HepG2 (cell line): Measurements from ENCODE around the gene OR1Q1. TPM values are rescaled to one million over a fixed set of nuclear protein-coding genes. Genes with fewer than 3 reads are reported as not detected.

Source experiments
- ATAC-seq: fragments of 200-7000 bp; cut with Tn5 transposase; 3 replicates; pipeline ENCODE4 v1.9.1; 2020; ENCODE audit warnings: mild to moderate bottlenecking, moderate library complexity
- BruUV-seq: library from RNA; stranded (reverse); fragments of 400-500 nt; replicated peaks from 2 replicates; lab custom pipeline; 2021; lab: Mats Ljungman, UMichigan
- CTCF ChIA-PET: fragments of 300-600 bp; formaldehyde crosslinking; extraction: SDS; loops from one replicate; lab custom pipeline; 2021; ENCODE audit warnings: low total read pairs, inconsistent platforms, low intra/inter-chr PET ratio; lab: Yijun Ruan, JAX
- POLR2A ChIA-PET: fragments of 350-600 bp; sonication (Branson Sonifier 250); formaldehyde crosslinking; loops from one replicate; lab custom pipeline; 2020; ENCODE audit warnings: antibody characterized with exemption, inconsistent platforms; lab: Yijun Ruan, JAX
- DNase-seq: peaks from one replicate; pipeline ENCODE4 v3.0.0-alpha.2; 2015; ENCODE audit warnings: low spot score
- FAIRE-seq: peaks from 3 replicates; lab custom pipeline; 2011; peaks lifted over from hg19 to GRCh38; lab: Jason Lieb, UNC
- H2AFZ ChIP-seq: one replicate; pipeline ENCODE4 v1.6.1; 2011; ENCODE audit warnings: low read length, inconsistent platforms
- H3K27ac ChIP-seq: fragments of 300-600 bp; 3 replicates; pipeline ENCODE4 v1.8.0; 2011; ENCODE audit warnings: mixed run types, mild to moderate bottlenecking, mixed read lengths, low read length, inconsistent platforms; ENCODE audit not compliant: insufficient read depth; ENCODE audit errors: extremely low read length
- H3K27me3 ChIP-seq, 2 experiments: fragments of 200-600 bp in 1 of 2; 2 replicates in 1 of 2; 3 replicates in 1 of 2; pipeline versions ENCODE4 v1.6.0 to v1.8.0; 2011; ENCODE audit warnings: low read length in 2 of 2, mild to moderate bottlenecking in 2 of 2, moderate library complexity in 2 of 2, inconsistent platforms in 1 of 2; ENCODE audit not compliant: insufficient read depth in 2 of 2, control insufficient read depth in 1 of 2
- H3K36me3 ChIP-seq, 2 experiments: fragments of 200-600 bp in 1 of 2; replicated peaks in 1 of 2; 2 replicates in 1 of 2; 3 replicates in 1 of 2; pipeline versions ENCODE4 v1.5.1 to v1.8.0; 2011; ENCODE audit warnings: low read length in 2 of 2, inconsistent platforms in 1 of 2; ENCODE audit not compliant: insufficient read depth in 2 of 2, control insufficient read depth in 1 of 2
- H3K4me1 ChIP-seq: 2 replicates; pipeline ENCODE4 v1.5.1; 2012; ENCODE audit warnings: low read length, inconsistent platforms; ENCODE audit not compliant: insufficient read depth
- H3K4me2 ChIP-seq: 2 replicates; pipeline ENCODE4 v1.6.0; 2011; ENCODE audit warnings: low read depth, low read length, inconsistent platforms
- H3K4me3 ChIP-seq, 3 experiments: fragments of 200-600 bp in 1 of 3; sonication (generic), shearing (Covaris generic) in 1 of 3; replicated peaks in 1 of 3; 2 replicates each; pipeline ENCODE4 v1.5.1; 2011 to 2016; ENCODE audit warnings: low read length in 3 of 3, inconsistent platforms in 2 of 3, low read depth in 2 of 3, mild to moderate bottlenecking in 2 of 3, control low read depth in 1 of 3, mixed read lengths in 1 of 3; ENCODE audit not compliant: insufficient read depth in 1 of 3
- H3K79me2 ChIP-seq: one replicate; pipeline ENCODE4 v1.6.1; 2011; ENCODE audit warnings: low read length, inconsistent platforms; ENCODE audit not compliant: insufficient read depth
- H3K9ac ChIP-seq: 2 replicates; pipeline ENCODE4 v1.6.0; 2011; ENCODE audit warnings: mild to moderate bottlenecking, low read depth, low read length, inconsistent platforms; ENCODE audit not compliant: insufficient read depth
- H3K9me3 ChIP-seq: 2 replicates; pipeline ENCODE4 v1.5.1; 2012; ENCODE audit warnings: mild to moderate bottlenecking, low read length
- H4K20me1 ChIP-seq: 2 replicates; pipeline ENCODE4 v1.6.0; 2011; ENCODE audit warnings: inconsistent platforms, mild to moderate bottlenecking, low read length, moderate library complexity; ENCODE audit not compliant: insufficient read depth
- BHLHE40 ChIP-seq: IDR thresholded peaks from 2 replicates; pipeline ENCODE4 v1.6.1; 2011; ENCODE audit warnings: low read length, improper control_type of control experiment
- JUNB ChIP-seq: sonication (generic); formaldehyde crosslinking; IDR thresholded peaks from 2 replicates; pipeline ENCODE4 v1.8.0; 2022; ENCODE audit warnings: missing genetic modification reagents, mild to moderate bottlenecking, borderline replicate concordance
- KLF9 ChIP-seq: IDR thresholded peaks from 2 replicates; pipeline ENCODE4 v1.6.1; 2016; ENCODE audit warnings: low read depth
- PRDM15 ChIP-seq: sonication (generic); formaldehyde crosslinking; IDR thresholded peaks from 2 replicates; pipeline ENCODE4 v1.4.0; 2020; ENCODE audit warnings: missing genetic modification reagents
- TMF1 ChIP-seq: sonication (generic); formaldehyde crosslinking; IDR thresholded peaks from 2 replicates; pipeline ENCODE4 v1.8.1; 2022; ENCODE audit warnings: low read depth, missing genetic modification reagents
- ZNF687 ChIP-seq: sonication (generic); formaldehyde crosslinking; IDR thresholded peaks from 2 replicates; pipeline ENCODE4 v1.5.1; 2020; ENCODE audit warnings: mild to moderate bottlenecking, missing genetic modification reagents, moderate library complexity
- ZSCAN9 ChIP-seq: IDR thresholded peaks from 2 replicates; pipeline ENCODE4 v1.6.1; 2016; ENCODE audit warnings: borderline replicate concordance
- WGBS: methylation state at CpG from one replicate; pipeline ENCODE4 v1.1.6; 2017; ENCODE audit warnings: low lambda C conversion rate; 5-methylcytosine and 5-hydroxymethylcytosine counted together
- in situ Hi-C: cut with HindIII; loops from 2 replicates; pipeline ENCODE4 v1.10.0; 2017; ENCODE audit warnings: low pct_unique_long_range_greater_than_20kb; ENCODE audit not compliant: extremely low pct_ligation_motif_present
- intact Hi-C: fragments of 100-400 bp; cut with micrococcal nuclease; formaldehyde crosslinking; loops from one replicate; pipeline ENCODE4 v1.10.0; 2022; ENCODE audit not compliant: unreplicated experiment
- polyA plus RNA-seq, 8 experiments: library from polyadenylated mRNA; depleted of rRNA in 3 of 8; stranded (reverse) in 7 of 8; unstranded in 1 of 8; fragments of >200 nt; fragmentation: Illumina TruSeq in 4 of 8; extraction: Trizol in 4 of 8; gene quantifications; 2 replicates each; pipeline versions ENCODE4 v1.2.1 to v1.2.3, GENCODE V29; 2011 to 2016; ENCODE audit warnings: low read depth in 4 of 8, missing spikeins in 1 of 8, mixed read lengths in 1 of 8; ENCODE audit not compliant: insufficient read depth in 1 of 8
- total RNA-seq, 5 experiments: library from RNA; depleted of rRNA; stranded (reverse); fragments of >200 nt; fragmentation: Illumina TruSeq; extraction: Trizol; gene quantifications; 2 replicates each; pipeline ENCODE4 v1.2.3, GENCODE V29; 2016; ENCODE audit warnings: low read depth in 1 of 5

The OR1Q1 gene
- total and polyA plus RNA-seq, 2 of the 13 experiments (the other 11 are each of a cell fraction or from before 2014, with no cell fraction given), result 0.12 TPM; not detected in 1

DNA sequence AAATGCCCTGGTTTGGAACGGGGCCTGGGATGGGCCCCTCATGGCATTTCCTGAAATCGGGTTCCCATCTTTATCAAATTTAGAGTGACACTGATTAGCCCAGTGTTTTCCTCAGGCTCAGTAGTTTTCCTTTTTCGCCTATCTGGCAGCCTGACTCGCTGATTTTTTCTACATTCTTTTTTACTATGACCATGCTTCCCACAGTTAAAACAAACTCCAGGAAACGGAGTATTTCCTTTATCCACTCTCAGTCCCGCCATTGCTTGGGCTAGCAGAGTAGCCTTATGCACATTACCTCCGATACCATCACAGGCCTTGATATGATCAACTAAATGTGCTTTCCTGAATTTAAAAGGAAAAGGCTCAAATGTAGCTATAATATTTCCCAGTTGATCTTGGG lies 5.5 kb downstream of the OR1Q1 start:
- no peak overlapping the region for H3K4me2 ChIP-seq
- ATAC-seq (no peak), DNase-seq (no peak), FAIRE-seq (no peak)
- H2AFZ ChIP-seq, result no peak overlapping the region
- H3K27me3 ChIP-seq, result peaks cover 0 to 6% of the 10 kb centered on the region in 2 experiments; a peak in 1 of 5 replicates
- no peak overlapping the region for H3K27ac ChIP-seq
- H3K9me3 ChIP-seq, result no peaks in the 10 kb centered on the region
- no peaks in the 10 kb centered on the region for H4K20me1 ChIP-seq
- 23% methylated on average over 6 of the region's 7 CpGs for WGBS
- in situ Hi-C loops, result no loop called here
- no peak overlapping the region for H3K4me3 ChIP-seq
- no peaks in the 10 kb centered on the region for H3K36me3 ChIP-seq
- H3K4me1 ChIP-seq, result no peaks in the 10 kb centered on the region
- POLR2A ChIA-PET, result no interaction called here
- H3K79me2 ChIP-seq, result no peaks in the 10 kb centered on the region
- TF ChIP-seq KLF9 (CRISPR knock-in tag), result no peak
- no peak for TF ChIP-seq ZSCAN9
- TF ChIP-seq JUNB (CRISPR knock-in tag), result no peak
- no peak for TF ChIP-seq BHLHE40
- no peak for TF ChIP-seq ZNF687 (CRISPR knock-in tag)
- TF ChIP-seq TMF1 (CRISPR knock-in tag), result no peak
- no peak for TF ChIP-seq PRDM15 (CRISPR knock-in tag)
- intact Hi-C loops, result no loop called here
- CTCF ChIA-PET, result no interaction called here
- no peak overlapping the region for H3K9ac ChIP-seq
- BruUV-seq, result no TSS peak
